NT2/D1 (cell line): Measurements from ENCODE around the gene PSAP.

Source experiments
- DNase-seq: peaks from one replicate; pipeline ENCODE4 v3.0.0-alpha.2; 2011; ENCODE audit warnings: low read depth, low spot score
- H3K27me3 ChIP-seq: 2 replicates; pipeline ENCODE4 v1.6.0; 2011; ENCODE audit warnings: mild to moderate bottlenecking; ENCODE audit not compliant: insufficient read length, insufficient read depth
- H3K36me3 ChIP-seq: 2 replicates; pipeline ENCODE4 v1.6.1; 2011; ENCODE audit warnings: mild to moderate bottlenecking, low read length, mixed read lengths; ENCODE audit not compliant: insufficient read depth, insufficient read length
- H3K4me1 ChIP-seq: 2 replicates; pipeline ENCODE4 v1.5.1; 2011; ENCODE audit not compliant: insufficient read depth, insufficient read length
- H3K4me3 ChIP-seq: 2 replicates; pipeline ENCODE4 v1.5.1; 2011; ENCODE audit warnings: low read depth; ENCODE audit not compliant: insufficient read length
- H3K9ac ChIP-seq: 2 replicates; pipeline ENCODE4 v1.6.0; 2011; ENCODE audit warnings: low read depth; ENCODE audit not compliant: insufficient read length
- H3K9me3 ChIP-seq: 2 replicates; pipeline ENCODE4 v1.5.1; 2011; ENCODE audit warnings: mild to moderate bottlenecking, low read length; ENCODE audit not compliant: insufficient read depth
- SUZ12 ChIP-seq: IDR thresholded peaks from 2 replicates; pipeline ENCODE4 v1.6.1; 2011; ENCODE audit not compliant: insufficient read length, insufficient read depth; ENCODE audit errors: extremely low read depth
- YY1 ChIP-seq: IDR thresholded peaks from 2 replicates; pipeline ENCODE4 v1.6.1; 2011; ENCODE audit not compliant: insufficient read length, insufficient read depth
- ZNF274 ChIP-seq: IDR thresholded peaks from 2 replicates; pipeline ENCODE4 v1.6.1; 2011; ENCODE audit warnings: mild to moderate bottlenecking, low read depth, low read length

Gene PSAP

GRCh38 chr10:71807557-71808510, 43.2 kb downstream of the PSAP start:
- no peak overlapping the region for H3K4me3 ChIP-seq
- H3K9ac ChIP-seq = no peak overlapping the region
- DNase-seq = no peak
- no peaks in the 10 kb centered on the region for H3K9me3 ChIP-seq
- H3K4me1 ChIP-seq = peaks cover 5% of the 10 kb centered on the region
- no peaks in the 10 kb centered on the region for H3K36me3 ChIP-seq
- no peak for TF ChIP-seq ZNF274
- no peak for TF ChIP-seq YY1
- no peak for TF ChIP-seq SUZ12
- H3K27me3 ChIP-seq = peaks cover 4% of the 10 kb centered on the region

- Histone ChIP-seq H3K4me1 (no peaks in the 10 kb centered on the region), H3K9ac (no peak overlapping the region), H3K36me3 (no peaks in the 10 kb centered on the region), H3K4me3 (no peak overlapping the region), H3K9me3 (no peaks in the 10 kb centered on the region), H3K27me3 (peaks cover 4% of the 10 kb centered on the region)
- no peak for DNase-seq
- TF ChIP-seq ZNF274 (no peak), YY1 (no peak), SUZ12 (no peak)
Observed at GRCh38 chr10:71806704-71807556, 44.1 kb downstream of the PSAP start.

GRCh38 chr10:71805776-71806703, 45.0 kb downstream of the PSAP start:
- no peaks in the 10 kb centered on the region for H3K9me3 ChIP-seq
- H3K27me3 ChIP-seq = peaks cover 4% of the 10 kb centered on the region
- TF ChIP-seq SUZ12 (no peak), YY1 (no peak), ZNF274 (no peak)
- no peak overlapping the region for H3K4me3 ChIP-seq
- H3K9ac ChIP-seq = no peak overlapping the region
- no peak for DNase-seq
- no peaks in the 10 kb centered on the region for H3K36me3 ChIP-seq
- H3K4me1 ChIP-seq = no peaks in the 10 kb centered on the region

GRCh38 chr10:71804077-71804476, 47.0 kb downstream of the PSAP start:
- Histone ChIP-seq H3K9ac (no peak overlapping the region), H3K9me3 (no peaks in the 10 kb centered on the region), H3K4me3 (no peak overlapping the region), H3K27me3 (peaks cover 4% of the 10 kb centered on the region), H3K36me3 (no peaks in the 10 kb centered on the region), H3K4me1 (no peaks in the 10 kb centered on the region)
- TF ChIP-seq SUZ12 = no peak
- TF ChIP-seq YY1 = no peak
- no peak for TF ChIP-seq ZNF274
- no peak for DNase-seq

- DNase-seq = no peak
- no peak overlapping the region for H3K9ac ChIP-seq
- H3K36me3 ChIP-seq = no peaks in the 10 kb centered on the region
- no peak for TF ChIP-seq ZNF274
- no peak for TF ChIP-seq YY1
- no peak for TF ChIP-seq SUZ12
- H3K4me1 ChIP-seq = no peaks in the 10 kb centered on the region
- H3K27me3 ChIP-seq = peaks cover 4% of the 10 kb centered on the region
- no peak overlapping the region for H3K4me3 ChIP-seq
- no peaks in the 10 kb centered on the region for H3K9me3 ChIP-seq
Observed at GRCh38 chr10:71802715-71803488, 48.1 kb downstream of the PSAP start.

GRCh38 chr10:71802235-71802634, 48.8 kb downstream of the PSAP start:
- H3K4me1 ChIP-seq = no peaks in the 10 kb centered on the region
- H3K4me3 ChIP-seq = no peak overlapping the region
- no peaks in the 10 kb centered on the region for H3K9me3 ChIP-seq
- H3K27me3 ChIP-seq = peaks cover 4% of the 10 kb centered on the region
- H3K36me3 ChIP-seq = no peaks in the 10 kb centered on the region
- DNase-seq = no peak
- H3K9ac ChIP-seq = no peak overlapping the region
- no peak for TF ChIP-seq YY1
- no peak for TF ChIP-seq SUZ12
- TF ChIP-seq ZNF274 = no peak
